HG02973 (cell line): Measurements from ENCODE around the gene MINK1.
"Not testable (repeated sequence)": the region's sequence is repeated elsewhere in the genome, so short reads cannot be mapped to it uniquely, and the experiment has no call there.

Experiments
- ATAC-seq: cut with Tn5 transposase; IDR thresholded peaks from one replicate; pipeline ENCODE4 v1.9.1; 2021; ENCODE audit warnings: moderate library complexity; ENCODE audit not compliant: unreplicated experiment

Gene MINK1

DNA sequence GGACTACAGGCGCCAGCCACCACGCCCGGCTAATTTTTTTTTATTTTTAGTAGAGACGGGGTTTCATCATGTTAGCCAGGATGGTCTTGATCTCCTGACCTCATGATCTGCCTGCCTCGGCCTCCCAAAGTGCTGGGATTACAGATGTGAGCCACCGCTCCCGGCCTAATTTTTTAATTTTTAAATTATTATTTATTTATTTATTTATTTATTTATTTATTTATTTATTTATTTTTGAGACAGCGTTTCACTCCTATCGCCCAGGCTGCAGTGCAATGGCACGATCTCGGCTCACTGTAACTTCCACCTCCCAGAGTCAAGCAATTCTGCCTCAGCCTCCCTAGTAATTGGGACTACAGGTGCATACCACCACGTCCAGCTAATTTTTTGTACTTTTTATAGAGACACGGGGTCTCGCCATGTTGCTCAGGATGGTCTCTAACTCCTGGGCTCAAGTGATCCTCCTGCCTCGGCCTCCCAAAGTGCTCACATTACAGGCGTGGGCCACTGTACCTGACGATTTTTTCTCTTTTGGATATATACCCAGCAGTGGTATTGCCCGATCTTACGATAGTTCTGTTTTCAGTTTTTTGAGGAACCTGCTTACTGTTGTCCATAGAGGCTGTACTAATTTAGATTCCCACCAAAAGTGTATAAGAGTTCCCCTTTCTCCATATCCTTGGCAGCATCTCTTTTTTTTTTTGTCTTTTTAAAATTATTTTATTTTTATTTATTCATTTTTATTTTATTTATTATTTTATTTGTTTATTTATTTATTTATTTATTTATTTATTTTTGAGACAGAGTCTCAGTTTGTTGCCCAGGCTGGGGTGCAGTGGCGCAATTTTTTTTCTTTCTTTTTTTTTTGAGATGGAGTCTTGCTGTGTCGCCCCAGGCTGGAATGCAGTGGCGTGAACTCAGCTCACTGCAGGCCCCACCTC, 36.2 kb downstream of the MINK1 start:
- ATAC-seq, result not testable (repeated sequence)

DNA sequence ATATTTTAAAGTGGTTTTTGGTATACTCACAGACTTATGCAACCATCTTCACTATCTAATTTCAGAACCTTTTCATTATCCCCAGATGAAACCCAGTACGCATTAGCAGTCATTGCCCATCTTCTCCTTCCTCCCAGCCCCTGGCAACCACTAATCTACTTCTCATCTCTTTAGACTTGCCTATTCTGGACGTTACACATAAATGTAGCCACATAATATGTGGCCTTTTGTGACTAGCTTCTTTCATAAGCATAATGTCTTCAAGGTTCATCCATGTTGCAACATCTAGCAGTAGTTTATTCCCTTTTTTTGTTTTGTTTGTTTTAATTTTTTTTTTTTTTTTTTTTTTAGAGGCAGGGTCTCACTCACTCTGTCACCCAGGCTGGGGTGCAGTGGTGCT, 37.7 kb downstream of the MINK1 start:
- ATAC-seq, result no peak

DNA sequence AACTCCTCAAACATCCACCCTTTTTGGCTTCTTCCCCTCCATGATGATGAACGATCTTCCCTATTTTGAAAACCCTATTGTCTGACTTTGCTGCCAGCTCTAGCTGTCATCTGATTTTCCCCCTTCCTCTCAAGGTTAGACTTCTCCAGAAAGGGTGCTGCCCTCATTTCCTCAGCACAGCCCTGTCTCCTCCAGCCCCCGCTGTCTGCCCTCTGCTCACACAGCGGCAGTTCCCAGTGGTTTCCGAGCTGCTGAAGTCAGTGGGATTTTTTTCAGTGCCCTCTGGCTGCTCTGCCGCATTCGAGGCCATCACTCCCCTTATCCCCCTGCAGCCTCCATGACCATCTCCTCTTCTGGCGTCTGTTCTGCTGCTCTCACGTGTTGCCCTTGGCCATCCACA, 39.6 kb downstream of the MINK1 start:
- ATAC-seq, result no peak

DNA sequence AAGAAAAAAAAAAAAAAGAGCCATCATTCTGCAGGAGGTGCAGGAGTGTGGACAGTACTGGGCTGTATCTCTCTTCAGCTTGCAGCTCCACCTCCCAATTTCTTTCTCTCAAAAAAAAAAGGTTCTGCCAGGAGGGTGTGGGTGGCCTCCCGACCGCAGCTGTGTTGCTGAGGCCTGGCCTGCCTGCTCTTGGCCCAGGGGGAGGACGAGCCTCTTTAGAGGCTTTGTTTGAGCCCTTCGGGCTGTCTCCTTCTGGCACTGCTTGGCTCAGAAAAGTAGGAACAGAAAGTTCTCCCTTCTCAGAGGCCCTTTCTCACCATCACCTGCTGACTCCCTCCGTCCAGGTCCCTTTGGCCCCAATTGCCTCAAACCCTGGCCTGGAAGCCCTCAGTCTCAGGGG, 43.9 kb downstream of the MINK1 start:
- ATAC-seq, result no peak

DNA sequence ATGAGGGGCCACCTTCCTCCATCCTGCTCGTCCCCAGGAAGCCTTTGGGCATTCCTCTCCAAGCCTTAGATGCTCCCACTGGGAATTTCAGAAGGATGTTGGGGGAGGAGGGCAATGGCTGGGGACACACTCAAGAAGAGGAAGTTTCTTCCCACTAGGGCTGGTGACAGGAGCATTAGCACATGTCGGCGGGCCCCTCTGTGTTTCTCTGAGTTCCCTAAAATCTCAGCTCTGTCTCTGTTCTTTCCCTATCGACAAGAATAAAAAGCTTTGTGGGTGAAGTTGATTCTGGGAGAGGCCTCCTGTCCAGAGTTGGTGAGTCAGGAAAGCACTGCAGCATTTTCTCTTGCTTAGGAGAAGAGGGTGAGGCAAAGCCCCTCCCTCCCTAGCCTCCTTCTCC, 46.5 kb downstream of the MINK1 start:
- no peak for ATAC-seq

DNA sequence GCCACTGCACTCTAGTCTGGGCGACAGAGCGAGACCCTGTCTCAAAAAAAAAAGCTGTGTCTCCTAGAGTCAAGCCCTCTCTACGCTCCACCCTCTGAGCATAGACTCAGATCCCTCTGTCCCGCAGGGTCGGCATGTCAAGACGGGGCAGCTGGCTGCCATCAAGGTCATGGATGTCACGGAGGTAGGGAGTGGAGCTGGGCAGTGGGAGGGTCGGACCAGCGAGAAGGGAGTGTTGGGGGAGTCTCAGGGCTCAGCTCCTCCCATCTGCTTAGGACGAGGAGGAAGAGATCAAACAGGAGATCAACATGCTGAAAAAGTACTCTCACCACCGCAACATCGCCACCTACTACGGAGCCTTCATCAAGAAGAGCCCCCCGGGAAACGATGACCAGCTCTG, 47.7 kb downstream of the MINK1 start:
- no peak for ATAC-seq

DNA sequence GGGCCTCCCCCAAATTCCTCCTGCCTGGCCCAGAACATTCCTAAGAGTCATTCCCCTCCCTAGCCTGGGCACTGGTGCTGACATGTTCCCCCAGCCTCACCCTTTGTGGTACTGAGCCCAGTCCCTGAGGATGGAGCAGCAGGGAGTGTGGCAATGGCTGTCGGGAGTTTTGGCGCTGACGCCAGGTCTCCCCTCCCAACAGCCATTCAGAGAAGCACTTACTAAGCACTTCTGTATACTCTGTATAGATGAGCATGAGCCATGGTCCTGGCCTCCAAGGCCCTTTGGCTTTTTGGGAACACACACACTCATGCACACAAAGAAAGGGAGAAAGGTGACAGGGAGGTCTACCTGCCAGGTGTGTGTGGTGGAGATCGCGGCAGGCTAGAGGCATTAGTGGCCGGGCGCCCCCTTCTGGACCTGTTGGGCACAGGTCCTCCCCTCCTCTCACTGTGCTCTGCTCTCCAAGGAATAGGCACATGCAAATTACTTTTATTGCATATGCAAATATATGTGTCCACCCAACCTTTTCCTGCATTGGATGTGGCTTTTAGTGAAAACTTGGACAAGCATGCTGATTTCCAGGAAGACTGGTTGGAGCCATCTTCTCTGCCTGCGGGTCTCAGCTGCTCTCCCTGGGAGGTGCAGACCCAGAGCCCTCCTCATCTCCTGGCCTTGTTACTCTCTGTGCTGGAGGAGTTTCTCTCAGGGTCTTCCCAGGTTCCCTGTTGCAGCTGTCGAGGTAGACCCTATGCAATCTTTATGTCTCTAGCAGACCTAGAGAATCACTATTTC, 48.8 kb downstream of the MINK1 start:
- ATAC-seq, result no peak

DNA sequence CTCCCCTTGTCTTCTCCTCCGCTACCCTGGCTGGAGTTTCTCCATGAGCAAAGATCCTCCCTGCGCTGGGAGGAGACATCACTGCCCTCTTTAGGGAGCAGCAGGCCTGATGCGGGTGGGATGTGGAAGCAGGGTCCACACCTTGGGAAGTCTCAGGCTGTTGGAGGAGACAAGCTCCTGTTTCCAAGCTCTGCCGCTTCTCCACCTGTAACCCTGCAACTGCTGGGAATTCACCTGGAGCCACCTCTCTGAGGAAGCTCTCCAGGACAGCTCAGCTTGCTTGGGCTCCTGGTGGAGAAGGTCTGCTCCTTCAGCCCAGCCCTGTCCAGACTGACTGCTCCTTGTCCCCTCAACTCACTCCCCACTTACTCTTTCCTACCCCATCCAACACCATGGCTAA, 51.3 kb downstream of the MINK1 start:
- no peak for ATAC-seq

DNA sequence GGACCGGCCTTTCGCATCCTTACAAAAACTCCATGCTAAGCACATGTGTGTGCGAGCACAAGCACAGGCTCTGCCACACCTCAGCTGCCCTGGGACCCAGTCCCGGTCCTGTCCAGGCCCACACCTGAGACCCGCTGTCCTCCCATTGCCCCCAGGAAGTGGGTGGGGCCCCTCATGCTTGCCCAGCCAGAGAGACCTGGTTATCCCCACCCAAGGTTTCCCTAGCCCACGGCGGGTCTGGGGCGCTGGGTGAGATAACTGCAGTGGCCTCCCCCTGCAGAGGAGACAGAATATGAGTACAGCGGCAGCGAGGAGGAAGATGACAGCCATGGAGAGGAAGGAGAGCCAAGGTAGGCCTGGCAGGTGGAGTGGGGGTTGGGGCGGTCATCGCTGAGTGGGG, 53.7 kb downstream of the MINK1 start:
- ATAC-seq, result no peak

DNA sequence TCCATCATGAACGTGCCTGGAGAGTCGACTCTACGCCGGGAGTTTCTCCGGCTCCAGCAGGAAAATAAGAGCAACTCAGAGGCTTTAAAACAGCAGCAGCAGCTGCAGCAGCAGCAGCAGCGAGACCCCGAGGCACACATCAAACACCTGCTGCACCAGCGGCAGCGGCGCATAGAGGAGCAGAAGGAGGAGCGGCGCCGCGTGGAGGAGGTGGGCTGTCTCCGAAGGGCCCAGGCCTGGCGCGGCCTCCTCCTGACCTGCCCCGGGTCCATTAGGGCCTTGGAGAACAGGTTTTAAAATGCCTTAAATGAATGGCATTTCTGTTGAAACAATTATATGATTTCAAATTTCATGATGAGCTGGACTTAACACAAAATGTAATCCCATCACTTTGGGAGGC, 54.4 kb downstream of the MINK1 start:
- ATAC-seq, result no peak

DNA sequence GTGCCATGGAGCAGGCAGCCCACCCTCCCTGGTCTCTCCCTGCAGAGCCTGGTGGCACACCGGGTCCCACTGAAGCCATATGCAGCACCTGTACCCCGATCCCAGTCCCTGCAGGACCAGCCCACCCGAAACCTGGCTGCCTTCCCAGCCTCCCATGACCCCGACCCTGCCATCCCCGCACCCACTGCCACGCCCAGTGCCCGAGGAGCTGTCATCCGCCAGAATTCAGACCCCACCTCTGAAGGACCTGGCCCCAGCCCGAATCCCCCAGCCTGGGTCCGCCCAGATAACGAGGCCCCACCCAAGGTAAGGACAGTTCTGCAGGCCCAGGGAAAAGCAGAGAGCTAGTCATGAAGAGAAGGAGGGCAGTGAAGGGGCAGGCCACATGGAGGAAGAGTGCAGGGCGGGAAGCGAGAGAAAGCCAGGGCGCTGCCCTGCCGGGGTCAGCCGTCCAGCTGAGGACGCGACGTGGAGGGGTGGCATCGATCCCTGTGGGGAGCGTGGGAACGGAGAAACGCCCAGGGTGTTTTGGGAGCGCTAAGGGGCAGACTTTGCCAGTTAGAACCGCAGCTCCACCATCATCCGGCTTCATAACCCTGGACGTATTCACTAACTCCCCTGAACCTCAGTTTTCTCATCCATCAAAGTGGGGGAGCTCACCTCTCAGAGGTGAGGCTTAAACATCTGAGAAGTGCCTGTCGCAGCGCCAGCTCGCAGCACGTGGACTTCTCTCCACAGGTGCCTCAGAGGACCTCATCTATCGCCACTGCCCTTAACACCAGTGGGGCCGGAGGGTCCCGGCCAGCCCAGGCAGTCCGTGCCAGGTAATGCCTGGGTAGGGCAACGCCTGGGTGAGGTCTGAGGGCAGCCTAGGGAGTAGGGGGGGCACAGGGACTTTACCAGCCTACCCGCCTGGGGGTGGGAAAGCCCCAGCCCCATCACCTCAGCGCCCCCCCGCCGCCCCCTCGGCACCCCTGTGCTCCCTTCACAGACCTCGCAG, 58.6 kb downstream of the MINK1 start:
- no peak for ATAC-seq

DNA sequence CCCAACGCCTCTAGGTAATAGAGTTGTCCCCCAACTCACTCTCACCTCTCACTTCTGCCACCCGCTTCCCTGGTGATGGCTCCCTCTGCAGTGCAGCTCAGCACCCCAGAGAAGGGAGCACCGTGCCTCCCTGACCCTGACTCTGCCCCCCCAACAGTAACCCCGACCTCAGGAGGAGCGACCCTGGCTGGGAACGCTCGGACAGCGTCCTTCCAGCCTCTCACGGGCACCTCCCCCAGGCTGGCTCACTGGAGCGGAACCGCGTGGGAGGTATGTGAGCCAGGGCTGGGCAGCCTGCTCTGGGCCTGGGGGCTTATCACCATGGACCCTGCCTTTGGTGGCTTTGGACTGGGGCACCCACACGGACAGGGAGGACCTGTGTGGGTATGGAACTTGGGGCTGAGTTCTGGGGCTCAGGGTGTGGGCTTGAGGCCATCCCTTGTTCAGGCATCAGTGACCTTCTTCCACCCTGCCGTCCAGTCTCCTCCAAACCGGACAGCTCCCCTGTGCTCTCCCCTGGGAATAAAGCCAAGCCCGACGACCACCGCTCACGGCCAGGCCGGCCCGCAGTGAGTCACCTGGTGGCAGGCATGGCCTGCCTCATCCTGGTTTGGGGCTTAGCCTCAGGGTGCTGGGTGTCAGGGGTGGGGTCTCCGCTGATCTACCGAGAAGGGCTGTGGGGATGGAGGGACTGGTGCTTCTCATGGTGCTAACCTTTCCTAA, 59.5 kb downstream of the MINK1 start:
- ATAC-seq, result no peak

DNA sequence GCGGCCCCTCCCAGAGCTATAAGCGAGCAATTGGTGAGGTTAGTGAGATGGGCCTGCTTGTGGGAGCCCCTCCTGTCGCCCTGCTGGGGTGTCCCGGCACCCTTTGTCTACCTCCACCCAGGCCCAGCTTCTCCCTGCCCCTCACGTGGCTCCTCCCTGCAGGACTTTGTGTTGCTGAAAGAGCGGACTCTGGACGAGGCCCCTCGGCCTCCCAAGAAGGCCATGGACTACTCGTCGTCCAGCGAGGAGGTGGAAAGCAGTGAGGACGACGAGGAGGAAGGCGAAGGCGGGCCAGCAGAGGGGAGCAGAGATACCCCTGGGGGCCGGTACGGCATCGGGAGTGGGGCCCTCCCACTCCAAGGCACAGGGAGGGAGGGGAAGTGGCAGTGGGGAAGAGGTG, 60.1 kb downstream of the MINK1 start:
- ATAC-seq, result no peak

DNA sequence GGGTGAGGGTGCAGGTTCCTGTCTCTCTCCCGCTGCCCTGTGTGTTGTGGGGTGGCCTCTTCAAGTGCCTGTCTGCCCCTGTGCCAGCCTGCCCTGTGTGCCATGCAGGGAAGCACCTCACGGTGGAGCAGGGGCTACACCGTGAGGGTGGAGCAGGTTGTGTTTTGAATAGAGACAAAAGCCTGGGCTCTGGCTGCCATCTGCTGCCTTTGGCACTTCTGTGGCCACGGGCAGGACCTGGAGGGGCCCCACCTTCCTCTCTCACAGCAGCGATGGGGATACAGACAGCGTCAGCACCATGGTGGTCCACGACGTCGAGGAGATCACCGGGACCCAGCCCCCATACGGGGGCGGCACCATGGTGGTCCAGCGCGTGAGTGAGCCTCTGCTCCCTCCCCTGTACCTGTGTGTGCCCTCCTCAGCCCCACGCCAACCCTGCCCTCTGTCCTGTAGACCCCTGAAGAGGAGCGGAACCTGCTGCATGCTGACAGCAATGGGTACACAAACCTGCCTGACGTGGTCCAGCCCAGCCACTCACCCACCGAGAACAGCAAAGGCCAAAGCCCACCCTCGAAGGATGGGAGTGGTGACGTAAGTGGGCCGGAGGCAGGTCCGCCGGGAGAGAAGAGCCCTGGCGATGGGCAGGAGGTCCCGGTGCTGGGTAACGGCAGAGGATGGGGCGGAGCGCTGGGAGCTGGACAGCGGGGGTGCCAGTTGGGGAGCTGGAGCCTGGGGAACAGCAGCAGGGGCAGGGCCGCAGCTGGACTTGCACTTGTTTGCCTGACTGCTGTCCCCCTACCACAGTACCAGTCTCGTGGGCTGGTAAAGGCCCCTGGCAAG, 60.8 kb downstream of the MINK1 start:
- ATAC-seq, result no peak

DNA sequence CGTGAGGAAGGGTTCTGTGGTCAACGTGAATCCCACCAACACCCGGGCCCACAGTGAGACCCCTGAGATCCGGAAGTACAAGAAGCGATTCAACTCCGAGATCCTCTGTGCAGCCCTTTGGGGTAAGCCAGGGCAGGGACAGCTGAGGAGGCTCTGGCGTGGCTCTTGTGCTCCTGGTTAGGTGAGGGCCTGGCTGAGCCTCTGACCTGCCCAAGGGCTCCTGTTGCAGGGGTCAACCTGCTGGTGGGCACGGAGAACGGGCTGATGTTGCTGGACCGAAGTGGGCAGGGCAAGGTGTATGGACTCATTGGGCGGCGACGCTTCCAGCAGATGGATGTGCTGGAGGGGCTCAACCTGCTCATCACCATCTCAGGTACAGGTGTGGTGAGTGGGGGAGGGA, 62.0 kb downstream of the MINK1 start:
- ATAC-seq, result no peak

DNA sequence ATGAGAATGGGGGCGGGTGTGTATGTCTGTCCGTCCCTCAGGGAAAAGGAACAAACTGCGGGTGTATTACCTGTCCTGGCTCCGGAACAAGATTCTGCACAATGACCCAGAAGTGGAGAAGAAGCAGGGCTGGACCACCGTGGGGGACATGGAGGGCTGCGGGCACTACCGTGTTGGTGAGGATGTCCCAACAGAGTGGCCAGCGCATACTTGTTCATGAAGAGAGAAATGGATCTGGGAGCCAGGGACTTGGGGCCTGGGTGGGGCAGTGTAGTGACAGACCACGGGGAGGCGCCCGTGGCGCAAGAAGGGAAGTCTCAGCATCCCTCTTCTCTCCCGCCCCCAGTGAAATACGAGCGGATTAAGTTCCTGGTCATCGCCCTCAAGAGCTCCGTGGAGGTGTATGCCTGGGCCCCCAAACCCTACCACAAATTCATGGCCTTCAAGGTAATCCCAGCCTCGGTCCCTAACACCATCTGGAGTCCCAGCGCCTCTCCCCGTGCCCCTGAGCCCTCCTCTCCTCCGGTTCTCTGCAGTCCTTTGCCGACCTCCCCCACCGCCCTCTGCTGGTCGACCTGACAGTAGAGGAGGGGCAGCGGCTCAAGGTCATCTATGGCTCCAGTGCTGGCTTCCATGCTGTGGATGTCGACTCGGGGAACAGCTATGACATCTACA, 62.7 kb downstream of the MINK1 start:
- no peak for ATAC-seq

DNA sequence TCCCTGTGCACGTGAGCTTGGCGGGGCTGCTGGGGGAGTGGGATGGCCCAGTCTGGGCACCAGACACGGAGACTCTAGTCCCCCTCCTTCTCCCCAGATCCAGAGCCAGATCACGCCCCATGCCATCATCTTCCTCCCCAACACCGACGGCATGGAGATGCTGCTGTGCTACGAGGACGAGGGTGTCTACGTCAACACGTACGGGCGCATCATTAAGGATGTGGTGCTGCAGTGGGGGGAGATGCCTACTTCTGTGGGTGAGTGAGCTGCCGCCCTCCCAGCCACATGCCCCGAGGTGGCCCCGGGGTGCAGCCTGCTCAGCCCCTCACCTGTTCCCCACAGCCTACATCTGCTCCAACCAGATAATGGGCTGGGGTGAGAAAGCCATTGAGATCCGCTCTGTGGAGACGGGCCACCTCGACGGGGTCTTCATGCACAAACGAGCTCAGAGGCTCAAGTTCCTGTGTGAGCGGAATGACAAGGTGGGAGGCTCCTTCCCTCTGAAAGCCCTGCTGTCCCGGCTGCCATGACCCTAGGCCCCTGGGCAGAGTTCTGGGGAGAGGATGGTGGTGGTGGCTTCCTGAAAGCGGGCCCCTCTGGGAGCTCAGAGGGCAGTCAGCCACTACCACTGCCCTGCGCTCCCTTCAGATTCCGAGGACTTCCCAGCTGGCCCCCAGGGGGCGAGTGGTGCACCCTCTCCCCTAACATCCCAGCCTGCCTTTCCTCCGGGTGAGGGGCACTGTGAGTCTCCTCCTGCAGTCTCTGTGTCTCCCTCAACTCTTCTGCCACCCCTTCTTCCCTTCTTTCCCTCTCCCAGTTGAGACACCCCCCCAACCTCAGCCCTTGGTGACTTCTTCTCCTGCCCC, 63.4 kb downstream of the MINK1 start:
- no peak for ATAC-seq

DNA sequence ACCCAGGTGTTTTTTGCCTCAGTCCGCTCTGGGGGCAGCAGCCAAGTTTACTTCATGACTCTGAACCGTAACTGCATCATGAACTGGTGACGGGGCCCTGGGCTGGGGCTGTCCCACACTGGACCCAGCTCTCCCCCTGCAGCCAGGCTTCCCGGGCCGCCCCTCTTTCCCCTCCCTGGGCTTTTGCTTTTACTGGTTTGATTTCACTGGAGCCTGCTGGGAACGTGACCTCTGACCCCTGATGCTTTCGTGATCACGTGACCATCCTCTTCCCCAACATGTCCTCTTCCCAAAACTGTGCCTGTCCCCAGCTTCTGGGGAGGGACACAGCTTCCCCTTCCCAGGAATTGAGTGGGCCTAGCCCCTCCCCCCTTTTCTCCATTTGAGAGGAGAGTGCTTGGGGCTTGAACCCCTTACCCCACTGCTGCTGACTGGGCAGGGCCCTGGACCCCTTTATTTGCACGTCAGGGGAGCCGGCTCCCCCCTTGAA, 64.1 kb downstream of the MINK1 start:
- no peak for ATAC-seq
